Measurements from ENCODE around the gene PRDM16. TPM values are rescaled to one million over a fixed set of nuclear protein-coding genes. Genes with fewer than 3 reads are reported as not detected.
A peak's percentile ranks its signal among the peaks of the same experiment; 100 is the strongest.

Gene PRDM16
- polyA plus RNA-seq, 3 donors = not detected

DNA sequence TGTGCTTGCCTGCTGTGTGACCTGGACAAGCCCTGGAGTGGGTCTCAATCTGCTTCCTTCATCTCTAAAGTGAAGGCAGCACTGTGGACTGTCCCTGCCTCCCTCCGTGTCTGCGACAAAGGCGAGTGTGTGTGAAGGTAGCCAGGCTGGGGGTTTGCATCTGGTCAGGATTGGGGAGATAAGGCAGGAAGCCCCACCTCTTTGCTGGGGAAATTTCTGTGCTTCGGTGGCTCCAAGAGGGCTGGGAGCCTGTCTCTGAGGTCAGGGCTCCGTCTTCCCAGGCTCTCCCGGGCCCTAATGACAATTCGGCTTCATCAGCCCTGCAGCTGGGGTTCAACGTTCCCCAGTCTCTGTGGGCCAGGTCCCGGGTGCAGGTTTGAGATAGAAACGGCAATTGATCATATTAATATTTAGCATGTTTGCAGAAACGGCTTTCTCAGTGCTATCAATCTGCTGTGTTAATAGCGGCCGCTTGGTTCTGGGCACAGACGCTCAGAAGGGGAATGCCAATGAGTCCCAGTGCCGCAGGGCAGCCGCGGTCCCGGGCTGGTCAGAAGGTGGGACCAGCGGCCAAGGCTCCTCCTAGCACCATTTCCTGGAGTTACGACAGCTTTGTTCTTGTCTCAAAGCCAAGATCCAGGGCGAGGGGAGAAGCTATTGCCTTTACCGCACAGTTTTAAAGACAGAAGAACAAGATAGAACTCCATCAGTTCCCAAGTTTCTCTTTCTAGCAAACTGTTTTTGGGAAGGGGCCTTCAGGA lies 105.7 kb downstream of the PRDM16 start:
- no peaks in the 10 kb centered on the region for H3K79me2 ChIP-seq (ENCODE audit: insufficient read depth, low read length)
- peaks cover 11 to 24% (median 21%) of the 10 kb centered on the region in 3 donors for H3K27me3 Mint-ChIP-seq (ENCODE audit: low read depth in 3 of 3)
- H3K36me3 Mint-ChIP-seq = no peaks in the 10 kb centered on the region
- peak; percentile 25 to 35 (median 28) for DNase-seq
- peaks cover 0 to 2% (median 0%) of the 10 kb centered on the region in 7 donors for H3K9me3 Mint-ChIP-seq
- peak overlapping the region; percentile 53 for H2AFZ ChIP-seq (ENCODE audit: insufficient read depth, low read depth, low read length, poor library complexity, severe bottlenecking)
- H3K36me3 ChIP-seq (replicated peaks in 1 of 2; ENCODE audit: control insufficient read depth in 1 of 2, insufficient read depth in 2 of 2, low read length in 2 of 2) = no peaks in the 10 kb centered on the region
- H3K27me3 ChIP-seq (ENCODE audit: control insufficient read depth in 2 of 2, insufficient read depth in 2 of 2, low read length in 2 of 2) = peaks cover 0 to 8% of the 10 kb centered on the region in 2 donors
- no peak for TF ChIP-seq CTCF (IDR thresholded peaks at IDR 0.05)
- WGBS (ENCODE audit: insufficient coverage) = 4% methylated on average over 21 of the region's 22 CpGs
- intact Hi-C loops (cut with micrococcal nuclease) = no loop called here
- H3K27ac ChIP-seq (ENCODE audit: low read depth in 1 of 2, low read length in 2 of 2) = peak overlapping the region in 1 of 2 donors; percentile 31
- peak overlapping the region; percentile 65 for H3K4me2 ChIP-seq (replicated peaks; ENCODE audit: extremely low read depth, low read length, poor library complexity, severe bottlenecking)
- H4K20me1 ChIP-seq (ENCODE audit: insufficient read depth, low read length) = no peaks in the 10 kb centered on the region
- H3K9me3 ChIP-seq (replicated peaks in 1 of 2; ENCODE audit: control insufficient read depth in 1 of 2, insufficient read depth in 1 of 2, low read length in 2 of 2) = no peaks in the 10 kb centered on the region
- peak overlapping the region in 2 of 7 donors; percentile 15 to 28 for H3K27ac Mint-ChIP-seq
- peak overlapping the region; percentile 47 to 80 for H3K4me3 Mint-ChIP-seq
- H3K4me1 Mint-ChIP-seq = peaks cover 49% of the 10 kb centered on the region
- peak overlapping the region in 2 of 3 experiments; percentile 0 to 47 for H3K4me3 ChIP-seq (replicated peaks in 1 of 3; ENCODE audit: low read depth in 2 of 3, low read length in 3 of 3)
- H3K4me1 ChIP-seq (ENCODE audit: control insufficient read depth in 1 of 2, insufficient read depth in 2 of 2, low read length in 2 of 2) = peaks cover 39 to 40% of the 10 kb centered on the region in 2 donors
- peak overlapping the region; percentile 40 for H3K9ac ChIP-seq (ENCODE audit: insufficient read depth, low read length, poor library complexity, severe bottlenecking)

- no peak for TF ChIP-seq CTCF (IDR thresholded peaks at IDR 0.05)
- H3K4me3 ChIP-seq (replicated peaks in 1 of 3; ENCODE audit: low read depth in 2 of 3, low read length in 3 of 3) = peak overlapping the region in 1 of 3 experiments; percentile 47
- 87% methylated on average over 7 of the region's 8 CpGs for WGBS (ENCODE audit: insufficient coverage)
- no peak for DNase-seq
- no peaks in the 10 kb centered on the region for H3K36me3 ChIP-seq (replicated peaks in 1 of 2; ENCODE audit: control insufficient read depth in 1 of 2, insufficient read depth in 2 of 2, low read length in 2 of 2)
- H3K9ac ChIP-seq (ENCODE audit: insufficient read depth, low read length, poor library complexity, severe bottlenecking) = peak overlapping the region; percentile 40
- H3K27ac ChIP-seq (ENCODE audit: low read depth in 1 of 2, low read length in 2 of 2) = no peak overlapping the region
- intact Hi-C loops (cut with micrococcal nuclease) = no loop called here
- peaks cover 0 to 1% of the 10 kb centered on the region in 2 donors for H3K9me3 ChIP-seq (replicated peaks in 1 of 2; ENCODE audit: control insufficient read depth in 1 of 2, insufficient read depth in 1 of 2, low read length in 2 of 2)
- Mint-ChIP-seq H3K4me3 (peak overlapping the region in 1 of 2 donors; percentile 80), H3K27ac (peak overlapping the region in 2 of 7 donors; percentile 50 to 64), H3K36me3 (no peaks in the 10 kb centered on the region), H3K4me1 (peaks cover 45% of the 10 kb centered on the region), H3K27me3 (ENCODE audit: low read depth in 3 of 3) (peaks cover 11 to 24% (median 21%) of the 10 kb centered on the region in 3 donors), H3K9me3 (peaks cover 0 to 2% (median 0%) of the 10 kb centered on the region in 7 donors)
- H2AFZ ChIP-seq (ENCODE audit: insufficient read depth, low read depth, low read length, poor library complexity, severe bottlenecking) = peak overlapping the region; percentile 53
- peak overlapping the region; percentile 65 for H3K4me2 ChIP-seq (replicated peaks; ENCODE audit: extremely low read depth, low read length, poor library complexity, severe bottlenecking)
- no peaks in the 10 kb centered on the region for H4K20me1 ChIP-seq (ENCODE audit: insufficient read depth, low read length)
- peaks cover 0 to 8% of the 10 kb centered on the region in 2 donors for H3K27me3 ChIP-seq (ENCODE audit: control insufficient read depth in 2 of 2, insufficient read depth in 2 of 2, low read length in 2 of 2)
- no peaks in the 10 kb centered on the region for H3K79me2 ChIP-seq (ENCODE audit: insufficient read depth, low read length)
- peaks cover 32% of the 10 kb centered on the region in 2 donors for H3K4me1 ChIP-seq (ENCODE audit: control insufficient read depth in 1 of 2, insufficient read depth in 2 of 2, low read length in 2 of 2)
These were observed 106.5 kb downstream of the PRDM16 start for GRCh38 chr1:3175486-3175885.

All from CD14-positive monocyte (primary cell).